CD14-positive monocyte (primary cell): ENCODE data around the gene CCR7. TPM values are rescaled to one million over a fixed set of nuclear protein-coding genes. Genes with fewer than 3 reads are reported as not detected.

ENCODE experiments used
- DNase-seq, 3 donors: peaks; one replicate each; pipeline ENCODE4 v3.0.0-alpha.2; 2011 to 2022
- H2AFZ ChIP-seq: 2 replicates; pipeline ENCODE4 v1.6.0; 2012; ENCODE audit warnings: mild to moderate bottlenecking, low read depth, low read length, inconsistent platforms; ENCODE audit not compliant: insufficient read depth, poor library complexity, severe bottlenecking
- H3K27ac ChIP-seq, 2 donors: 1 replicate in 1 of 2; 2 replicates in 1 of 2; pipeline ENCODE4 v1.5.1; 2012 to 2013; ENCODE audit warnings: low read length in 2 of 2, control low read depth in 1 of 2, inconsistent platforms in 1 of 2, low read depth in 1 of 2, mild to moderate bottlenecking in 1 of 2
- H3K27me3 ChIP-seq, 2 donors: one replicate each; pipeline versions ENCODE4 v1.6.0 to v1.6.1; 2011 to 2013; ENCODE audit warnings: low read length in 2 of 2; ENCODE audit not compliant: control insufficient read depth in 2 of 2, insufficient read depth in 2 of 2
- H3K36me3 ChIP-seq, 2 donors: replicated peaks in 1 of 2; 1 replicate in 1 of 2; 2 replicates in 1 of 2; pipeline versions ENCODE4 v1.5.1 to v1.6.1; 2012 to 2013; ENCODE audit warnings: low read length in 2 of 2, control low read depth in 1 of 2, inconsistent platforms in 1 of 2, mild to moderate bottlenecking in 1 of 2; ENCODE audit not compliant: insufficient read depth in 2 of 2, control insufficient read depth in 1 of 2
- H3K4me1 ChIP-seq, 2 donors: 1 replicate in 1 of 2; 2 replicates in 1 of 2; pipeline versions ENCODE4 v1.5.1 to v1.6.1; 2012 to 2013; ENCODE audit warnings: low read length in 2 of 2, control low read depth in 1 of 2, inconsistent platforms in 1 of 2, mild to moderate bottlenecking in 1 of 2, moderate library complexity in 1 of 2; ENCODE audit not compliant: insufficient read depth in 2 of 2, control insufficient read depth in 1 of 2
- H3K4me2 ChIP-seq: replicated peaks from 2 replicates; pipeline ENCODE3; 2012; ENCODE audit warnings: low read length, moderate library complexity, mild to moderate bottlenecking; ENCODE audit not compliant: poor library complexity, severe bottlenecking; ENCODE audit errors: extremely low read depth
- H3K4me3 ChIP-seq, 3 experiments: fragments of 200-600 bp in 1 of 3; sonication (generic) in 1 of 3; replicated peaks in 1 of 3; 1 replicate in 2 of 3; 2 replicates in 1 of 3; pipeline ENCODE4 v1.5.1; 2011 to 2013; ENCODE audit warnings: low read length in 3 of 3, mild to moderate bottlenecking in 3 of 3, control low read depth in 2 of 3, low read depth in 2 of 3, inconsistent platforms in 1 of 3, moderate library complexity in 1 of 3
- H3K79me2 ChIP-seq: 2 replicates; pipeline ENCODE4 v1.6.0; 2012; ENCODE audit warnings: mild to moderate bottlenecking, control low read depth, inconsistent platforms, low read length, moderate library complexity; ENCODE audit not compliant: insufficient read depth
- H3K9ac ChIP-seq: 2 replicates; pipeline ENCODE4 v1.6.0; 2017; ENCODE audit warnings: low read length, mild to moderate bottlenecking; ENCODE audit not compliant: insufficient read depth, poor library complexity, severe bottlenecking
- H3K9me3 ChIP-seq, 2 donors: replicated peaks in 1 of 2; 1 replicate in 1 of 2; 2 replicates in 1 of 2; pipeline versions ENCODE4 v1.5.1 to v1.6.1; 2012 to 2013; ENCODE audit warnings: low read length in 2 of 2, control low read depth in 1 of 2; ENCODE audit not compliant: control insufficient read depth in 1 of 2, insufficient read depth in 1 of 2
- H4K20me1 ChIP-seq: 2 replicates; pipeline ENCODE4 v1.6.0; 2012; ENCODE audit warnings: mild to moderate bottlenecking, low read length, control low read depth, moderate library complexity; ENCODE audit not compliant: insufficient read depth
- H3K27ac Mint-ChIP-seq, 7 donors: one replicate each; pipeline ENCODE4 v1.8.0; 2020; ENCODE audit warnings: mild to moderate bottlenecking in 7 of 7, mixed read lengths in 7 of 7, moderate library complexity in 6 of 7, inconsistent platforms in 2 of 7
- H3K27me3 Mint-ChIP-seq, 3 donors: one replicate each; pipeline ENCODE4 v1.8.0; 2021 to 2022; ENCODE audit warnings: low read depth in 3 of 3, mild to moderate bottlenecking in 3 of 3, mixed read lengths in 3 of 3, moderate library complexity in 3 of 3, inconsistent platforms in 1 of 3
- H3K36me3 Mint-ChIP-seq, 2 donors: one replicate each; pipeline ENCODE4 v1.8.0; 2020; ENCODE audit warnings: mixed read lengths in 2 of 2, inconsistent platforms in 1 of 2, mild to moderate bottlenecking in 1 of 2
- H3K4me1 Mint-ChIP-seq: one replicate; pipeline ENCODE4 v1.8.0; 2020; ENCODE audit warnings: mild to moderate bottlenecking, mixed read lengths
- H3K4me3 Mint-ChIP-seq, 2 donors: one replicate each; pipeline ENCODE4 v1.8.0; 2020; ENCODE audit warnings: mild to moderate bottlenecking in 2 of 2, mixed read lengths in 2 of 2, moderate library complexity in 1 of 2
- H3K9me3 Mint-ChIP-seq, 7 donors: one replicate each; pipeline ENCODE4 v1.8.0; 2020 to 2022; ENCODE audit warnings: mixed read lengths in 7 of 7, mild to moderate bottlenecking in 6 of 7, moderate library complexity in 6 of 7, inconsistent platforms in 2 of 7
- WGBS: methylation state at CpG from one replicate; pipeline ENCODE4 v1.1.5; 2013; ENCODE audit warnings: missing lambda C conversion rate; ENCODE audit not compliant: insufficient coverage; 5-methylcytosine and 5-hydroxymethylcytosine counted together
- intact Hi-C, 2 donors: fragments of 100-400 bp; cut with micrococcal nuclease; formaldehyde crosslinking; loops; one replicate each; pipeline versions ENCODE4 v1.15.0 to v1.15.1; 2023
- polyA plus RNA-seq, 3 donors: library from polyadenylated mRNA; depleted of rRNA in 1 of 3; unstranded in 2 of 3; stranded (reverse) in 1 of 3; fragments of 300-500 nt in 2 of 3; fragments of >200 nt in 1 of 3; fragmentation: Illumina TruSeq in 2 of 3; gene quantifications; 1 replicate in 2 of 3; 2 replicates in 1 of 3; pipeline ENCODE4 v1.2.3, GENCODE V29; 2012 to 2021
- TF ChIP-seq, protein P1 (sequence below): fragments of 200-600 bp; IDR thresholded peaks from one replicate; pipeline ENCODE4 v1.8.0; 2022; ENCODE audit warnings: antibody characterized with exemption, mild to moderate bottlenecking

CCR7 gene
- polyA plus RNA-seq, 3 donors, result 0.15 to 2.1 (median 1.2) TPM

DNA sequence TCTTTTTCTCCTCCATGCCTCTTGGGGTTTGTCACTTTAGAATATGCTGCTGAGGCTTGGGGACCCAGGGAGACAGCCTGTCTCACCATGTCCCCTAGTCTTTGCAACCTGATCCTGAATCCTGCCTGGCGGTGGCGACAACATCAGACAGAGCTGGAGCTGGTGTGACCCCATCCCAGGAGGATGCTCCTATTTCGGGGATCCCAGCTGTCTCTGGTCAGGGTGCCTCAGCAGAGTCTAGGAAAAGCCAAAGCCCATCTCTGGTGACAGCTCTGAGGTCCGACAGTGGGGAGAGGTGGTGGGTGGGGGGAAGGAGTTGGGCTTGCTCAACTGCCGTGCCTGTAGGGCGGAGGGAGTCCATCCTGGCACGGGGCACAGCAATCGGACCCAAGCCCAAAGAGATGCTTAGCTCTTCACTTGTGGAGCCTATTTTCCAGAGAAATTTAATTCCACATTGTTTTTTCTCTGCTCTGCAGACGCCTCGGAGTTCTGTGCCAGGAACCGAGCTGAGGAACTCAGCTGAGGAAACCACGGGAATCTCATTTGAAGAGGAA lies 53.5 kb downstream of the CCR7 start:
- no peaks in the 10 kb centered on the region for H3K36me3 Mint-ChIP-seq
- H3K36me3 ChIP-seq, result no peaks in the 10 kb centered on the region
- TF ChIP-seq, protein P1, sequence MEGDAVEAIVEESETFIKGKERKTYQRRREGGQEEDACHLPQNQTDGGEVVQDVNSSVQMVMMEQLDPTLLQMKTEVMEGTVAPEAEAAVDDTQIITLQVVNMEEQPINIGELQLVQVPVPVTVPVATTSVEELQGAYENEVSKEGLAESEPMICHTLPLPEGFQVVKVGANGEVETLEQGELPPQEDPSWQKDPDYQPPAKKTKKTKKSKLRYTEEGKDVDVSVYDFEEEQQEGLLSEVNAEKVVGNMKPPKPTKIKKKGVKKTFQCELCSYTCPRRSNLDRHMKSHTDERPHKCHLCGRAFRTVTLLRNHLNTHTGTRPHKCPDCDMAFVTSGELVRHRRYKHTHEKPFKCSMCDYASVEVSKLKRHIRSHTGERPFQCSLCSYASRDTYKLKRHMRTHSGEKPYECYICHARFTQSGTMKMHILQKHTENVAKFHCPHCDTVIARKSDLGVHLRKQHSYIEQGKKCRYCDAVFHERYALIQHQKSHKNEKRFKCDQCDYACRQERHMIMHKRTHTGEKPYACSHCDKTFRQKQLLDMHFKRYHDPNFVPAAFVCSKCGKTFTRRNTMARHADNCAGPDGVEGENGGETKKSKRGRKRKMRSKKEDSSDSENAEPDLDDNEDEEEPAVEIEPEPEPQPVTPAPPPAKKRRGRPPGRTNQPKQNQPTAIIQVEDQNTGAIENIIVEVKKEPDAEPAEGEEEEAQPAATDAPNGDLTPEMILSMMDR, result no peak
- H4K20me1 ChIP-seq, result no peaks in the 10 kb centered on the region
- H3K4me2 ChIP-seq, result no peak overlapping the region
- peaks cover 15% of the 10 kb centered on the region for H3K4me1 Mint-ChIP-seq
- H3K9me3 Mint-ChIP-seq, result peaks cover 0 to 5% (median 0%) of the 10 kb centered on the region in 7 donors
- H3K27me3 ChIP-seq, result peaks cover 21 to 28% of the 10 kb centered on the region in 2 donors
- peaks cover 40 to 67% (median 65%) of the 10 kb centered on the region in 3 donors for H3K27me3 Mint-ChIP-seq
- H3K9me3 ChIP-seq, result no peaks in the 10 kb centered on the region
- 92% methylated on average over 10 of the region's 12 CpGs for WGBS
- no peak overlapping the region for H3K4me3 ChIP-seq
- H2AFZ ChIP-seq, result no peak overlapping the region
- H3K4me1 ChIP-seq, result peaks cover 5 to 7% of the 10 kb centered on the region in 2 donors
- peak overlapping the region in 1 of 2 donors; percentile 50 for H3K4me3 Mint-ChIP-seq
- DNase-seq, result no peak
- no peak overlapping the region for H3K27ac Mint-ChIP-seq
- H3K27ac ChIP-seq, result no peak overlapping the region
- H3K79me2 ChIP-seq, result no peaks in the 10 kb centered on the region
- H3K9ac ChIP-seq, result no peak overlapping the region
- intact Hi-C loops, result no loop called here

GRCh38 chr17:40511136-40511535 lies 54.1 kb downstream of the CCR7 start:
- H4K20me1 ChIP-seq, result no peaks in the 10 kb centered on the region
- H3K4me2 ChIP-seq, result no peak overlapping the region
- no peaks in the 10 kb centered on the region for H3K79me2 ChIP-seq
- peaks cover 21 to 28% of the 10 kb centered on the region in 2 donors for H3K27me3 ChIP-seq
- no peak overlapping the region for H3K4me3 Mint-ChIP-seq
- H3K27ac ChIP-seq, result no peak overlapping the region
- H3K36me3 ChIP-seq, result no peaks in the 10 kb centered on the region
- H3K4me3 ChIP-seq, result no peak overlapping the region
- peaks cover 9% of the 10 kb centered on the region for H3K4me1 Mint-ChIP-seq
- no CpG with 5 or more reads among the region's 2 CpGs for WGBS
- H3K9me3 Mint-ChIP-seq, result peaks cover 0 to 5% (median 0%) of the 10 kb centered on the region in 7 donors
- peaks cover 0 to under 1% of the 10 kb centered on the region in 2 donors for H3K4me1 ChIP-seq
- peaks cover 39 to 67% (median 61%) of the 10 kb centered on the region in 3 donors for H3K27me3 Mint-ChIP-seq
- no peak for DNase-seq
- H3K9ac ChIP-seq, result no peak overlapping the region
- H3K27ac Mint-ChIP-seq, result no peak overlapping the region
- TF ChIP-seq, protein P1, result no peak
- H3K9me3 ChIP-seq, result no peaks in the 10 kb centered on the region
- intact Hi-C loops, result no loop called here
- H3K36me3 Mint-ChIP-seq, result no peaks in the 10 kb centered on the region
- no peak overlapping the region for H2AFZ ChIP-seq
